ENCODE measurements around the gene BCOR. TPM values are rescaled to one million over a fixed set of nuclear protein-coding genes. Genes with fewer than 3 reads are reported as not detected.

The BCOR gene
- total and polyA plus RNA-seq, 2 of the 4 experiments (the other 2 are of a cell fraction), result 7.5 to 9.0 TPM

GRCh38 chrX:40030205-40030604 is 67.6 kb downstream of the BCOR start:
- Histone ChIP-seq H2AK9ac (replicated peaks; ENCODE audit: low read depth, low read length, poor library complexity) (no peak overlapping the region), H3K18ac (ENCODE audit: low read depth, low read length) (no peak overlapping the region), H3K9me1 (ENCODE audit: insufficient read depth, low read length) (no peaks in the 10 kb centered on the region), H3K4me3 (ENCODE audit: insufficient read depth, low read depth, low read length) (no peak overlapping the region), H4K8ac (ENCODE audit: low read depth in 2 of 2, low read length in 2 of 2) (no peak overlapping the region), H2AK5ac (ENCODE audit: low read depth, low read length) (no peak overlapping the region), H3K14ac (replicated peaks; ENCODE audit: low read depth, low read length) (no peak overlapping the region), H3K9me3 (ENCODE audit: control insufficient read depth, insufficient read depth, low read length) (no peaks in the 10 kb centered on the region), H3K27ac (ENCODE audit: insufficient read depth, low read length) (no peak overlapping the region), H3K9ac (ENCODE audit: low read depth, low read length) (no peak overlapping the region), H2BK15ac (ENCODE audit: low read depth, low read length) (no peak overlapping the region), H3K4me1 (ENCODE audit: control insufficient read depth, insufficient read depth, low read length) (no peaks in the 10 kb centered on the region), H4K5ac (ENCODE audit: low read depth, low read length) (no peak overlapping the region), H3K23ac (ENCODE audit: low read depth, low read length) (no peak overlapping the region), H3K27me3 (ENCODE audit: control insufficient read depth, insufficient read depth, low read length) (peaks cover 5% of the 10 kb centered on the region), H3K56ac (ENCODE audit: extremely low read depth, insufficient read depth, low read length) (no peak overlapping the region), H3K36me3 (ENCODE audit: control insufficient read depth, insufficient read depth, low read length) (no peaks in the 10 kb centered on the region), H2BK20ac (ENCODE audit: low read depth, low read length) (no peak overlapping the region), H4K20me1 (ENCODE audit: insufficient read depth, low read length) (no peaks in the 10 kb centered on the region), H3K4ac (ENCODE audit: low read depth, low read length) (no peak overlapping the region), H4K91ac (ENCODE audit: insufficient read depth, low read depth, low read length) (no peak overlapping the region), H3K79me1 (ENCODE audit: low read depth in 1 of 2, low read length in 2 of 2) (no peaks in the 10 kb centered on the region), H2BK120ac (ENCODE audit: low read depth, low read length) (no peak overlapping the region), H2BK5ac (ENCODE audit: low read depth, low read length, poor library complexity, severe bottlenecking) (no peak overlapping the region), H3K4me2 (ENCODE audit: low read depth, low read length) (no peak overlapping the region), H2AFZ (replicated peaks; ENCODE audit: low read length, poor library complexity) (no peak overlapping the region)
- no CpG with 5 or more reads among the region's 3 CpGs for WGBS, 2 experiments (ENCODE audit: extremely low coverage in 2 of 2, insufficient read length in 1 of 2)
- dilution Hi-C loops (cut with HindIII; ENCODE audit: low sequenced_read_pairs, unreplicated experiment), result no loop called here
- ATAC-seq (ENCODE audit: low read depth), result no peak
- in situ Hi-C loops (cut with MboI; ENCODE audit: low sequenced_read_pairs), result no loop called here
- no peak for TF ChIP-seq RAD21 (IDR thresholded peaks at IDR 0.05; ENCODE audit: low read length)
- no peak for TF ChIP-seq CEBPB (IDR thresholded peaks at IDR 0.05; ENCODE audit: low read depth, low read length)
- no peak for TF ChIP-seq RCOR1 (IDR thresholded peaks at IDR 0.05; ENCODE audit: insufficient replicate concordance, low read length)
- TF ChIP-seq CTCF (conservative IDR thresholded peaks at IDR 0.05; ENCODE audit: low read depth, low read length), result no peak
- no peak for TF ChIP-seq FOS (IDR thresholded peaks at IDR 0.05; ENCODE audit: low read depth, low read length)
- POLR2A ChIA-PET (ENCODE audit: unreplicated experiment), result no interaction called here
- no TSS peak for BruUV-seq (replicated peaks)
- CTCF ChIA-PET, result no interaction called here
- intact Hi-C loops (cut with micrococcal nuclease), result no loop called here
- DNase-seq, result no peak
